GM19099 (cell line): ENCODE data around the gene SYCE3.
A peak's percentile ranks its signal among the peaks of the same experiment; 100 is the strongest.

Source experiments
- POLR2A ChIP-seq: IDR thresholded peaks from 3 replicates; pipeline ENCODE4 v1.6.1; 2011; ENCODE audit warnings: low read depth; ENCODE audit not compliant: insufficient read length; ENCODE audit errors: extremely low read depth

The SYCE3 gene

GRCh38 chr22:50526108-50526833 is 36.4 kb downstream of the SYCE3 start:
- TF ChIP-seq POLR2A = peak; percentile 70

GRCh38 chr22:50525858-50526107 is 36.9 kb downstream of the SYCE3 start:
- TF ChIP-seq POLR2A = no peak

- TF ChIP-seq POLR2A = peak; percentile 87
Measured at GRCh38 chr22:50525104-50525857, 37.4 kb downstream of the SYCE3 start, which contains the start of gene SCO2. SCO2 (minus strand) TSS chr22:50525598; CDS start chr22:50524411, 1,187 bp downstream.

DNA sequence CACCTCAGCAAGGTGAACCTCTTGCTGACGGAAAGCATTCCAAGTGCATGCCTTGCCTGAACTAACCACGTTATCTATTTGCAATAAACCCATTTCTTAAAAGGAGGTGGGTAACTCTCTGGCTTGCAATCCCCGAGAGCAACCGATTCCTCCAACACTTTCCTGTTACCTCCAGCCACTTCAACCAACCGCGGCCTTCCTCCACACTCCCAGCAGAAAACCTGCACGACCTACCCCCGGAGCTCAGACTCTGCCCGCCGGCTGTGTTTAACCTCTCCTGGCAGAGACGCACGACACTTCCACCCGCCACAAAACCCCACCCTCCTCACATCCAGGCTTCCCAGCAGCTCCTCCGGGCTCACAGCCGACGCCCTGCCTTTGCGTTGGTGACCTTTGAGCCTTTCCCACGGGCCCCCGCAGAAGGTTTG is 38.0 kb downstream of the SYCE3 start:
- no peak for TF ChIP-seq POLR2A

- no peak for TF ChIP-seq POLR2A
Measured at GRCh38 chr22:50523806-50524675, 38.7 kb downstream of the SYCE3 start.

- TF ChIP-seq POLR2A = no peak
Measured at GRCh38 chr22:50523458-50523805, 39.3 kb downstream of the SYCE3 start.

- no peak for TF ChIP-seq POLR2A
Measured at GRCh38 chr22:50522806-50523438, 39.8 kb downstream of the SYCE3 start.

- no peak for TF ChIP-seq POLR2A
Measured at GRCh38 chr22:50522208-50522805, 40.4 kb downstream of the SYCE3 start.

- TF ChIP-seq POLR2A = no peak
Measured at GRCh38 chr22:50521710-50522109, 41.0 kb downstream of the SYCE3 start.

DNA sequence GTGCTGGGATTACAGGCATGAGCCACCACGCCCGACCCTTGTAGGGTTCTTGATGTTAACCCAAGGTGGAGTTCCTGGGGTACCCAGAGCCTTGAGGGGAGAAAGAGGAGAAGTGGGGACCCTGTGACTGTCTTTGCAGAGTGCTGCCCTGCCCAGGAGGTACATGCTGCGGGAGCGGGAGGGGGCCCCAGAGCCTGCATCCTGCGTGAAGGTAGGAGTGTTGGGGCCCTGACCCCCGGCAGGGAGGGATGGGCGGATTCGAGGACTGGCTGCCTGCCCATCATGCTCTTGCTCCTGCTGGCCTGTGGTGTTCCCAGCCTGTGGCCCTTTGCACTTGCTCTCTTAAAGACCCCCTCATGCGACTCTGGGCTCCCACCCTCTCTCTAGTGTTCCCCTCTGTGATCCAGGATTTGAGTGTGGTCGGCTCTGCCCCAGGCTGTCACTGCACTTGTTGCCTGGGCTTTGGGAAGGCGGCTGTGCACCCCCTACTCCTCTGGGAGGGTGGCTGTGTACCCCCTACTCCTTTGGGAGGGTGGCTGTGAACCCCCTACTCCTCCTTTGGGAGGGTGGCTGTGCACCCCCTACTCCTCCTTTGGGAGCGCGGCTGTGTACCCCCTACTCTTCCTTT is 41.8 kb downstream of the SYCE3 start:
- TF ChIP-seq POLR2A = no peak

DNA sequence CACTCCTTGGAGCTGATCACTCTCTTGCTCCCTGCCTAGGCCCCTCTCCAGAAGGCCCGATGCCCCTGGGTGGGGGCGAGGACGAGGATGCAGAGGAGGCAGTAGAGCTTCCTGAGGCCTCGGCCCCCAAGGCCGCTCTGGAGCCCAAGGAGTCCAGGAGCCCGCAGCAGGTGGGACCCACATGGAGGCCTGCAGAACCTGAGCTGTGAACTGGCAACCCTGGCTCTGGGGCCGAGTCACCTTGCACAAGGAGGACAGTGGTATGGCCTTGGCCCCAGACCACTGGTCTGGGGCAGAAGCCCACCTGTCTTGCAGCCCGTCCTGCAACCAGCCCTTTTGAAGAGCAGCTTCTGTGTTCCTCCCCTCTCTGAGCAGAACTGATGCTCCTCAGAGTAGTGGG is 43.6 kb downstream of the SYCE3 start:
- TF ChIP-seq POLR2A = no peak

DNA sequence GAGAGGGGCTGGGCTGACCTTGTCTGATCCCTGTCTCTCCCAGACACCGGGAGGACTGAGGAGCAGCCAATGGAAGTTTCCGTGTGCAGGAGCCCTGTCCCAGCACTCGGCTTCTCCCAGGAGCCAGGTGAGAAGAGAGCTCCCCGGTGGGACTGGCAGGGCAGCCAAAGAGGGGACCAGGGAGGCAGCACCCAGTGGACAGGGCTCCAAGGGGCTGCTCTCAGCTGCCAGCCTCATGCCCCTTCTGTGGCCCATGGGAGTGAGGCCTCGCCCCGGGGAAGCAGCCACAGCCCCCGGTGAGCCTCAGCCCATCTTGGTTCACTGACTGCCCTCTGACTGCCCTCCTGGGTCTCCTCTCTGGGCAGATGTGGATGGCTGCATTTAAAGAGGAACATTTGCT is 44.1 kb downstream of the SYCE3 start:
- TF ChIP-seq POLR2A = no peak

DNA sequence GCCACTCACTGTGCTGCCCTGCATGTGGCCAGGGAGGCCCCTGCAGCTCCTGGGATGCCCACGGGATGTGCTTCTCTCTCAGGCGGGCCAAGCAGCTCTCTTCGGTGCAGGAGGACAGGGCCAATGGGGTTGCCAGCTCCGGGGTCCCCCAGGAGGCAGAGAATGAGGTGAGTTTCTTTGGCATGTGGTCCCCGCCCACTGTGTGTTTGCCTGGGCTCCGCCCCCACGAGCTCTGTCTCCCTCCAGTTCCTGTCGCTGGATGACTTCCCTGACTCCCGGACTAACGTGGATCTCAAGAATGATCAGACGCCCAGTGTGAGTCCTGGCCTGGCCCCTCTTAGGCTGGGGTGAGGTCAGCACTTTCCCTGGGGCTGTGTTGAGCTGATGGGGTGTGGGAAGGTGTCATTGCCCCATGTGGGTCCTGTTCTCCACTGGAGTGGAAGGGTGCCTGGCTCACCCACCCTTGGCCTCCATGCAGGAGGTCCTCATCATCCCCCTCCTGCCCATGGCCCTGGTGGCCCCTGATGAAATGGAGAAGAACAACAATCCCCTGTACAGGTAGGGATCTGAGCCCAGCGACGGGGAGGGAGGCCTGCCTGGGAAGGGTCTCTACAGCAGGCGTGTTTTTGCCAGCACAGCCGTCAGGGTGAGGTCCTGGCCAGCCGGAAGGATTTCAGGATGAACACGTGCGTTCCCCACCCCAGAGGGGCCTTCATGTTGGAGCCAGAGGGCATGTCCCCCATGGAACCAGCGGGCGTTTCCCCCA is 45.0 kb downstream of the SYCE3 start:
- TF ChIP-seq POLR2A = no peak

DNA sequence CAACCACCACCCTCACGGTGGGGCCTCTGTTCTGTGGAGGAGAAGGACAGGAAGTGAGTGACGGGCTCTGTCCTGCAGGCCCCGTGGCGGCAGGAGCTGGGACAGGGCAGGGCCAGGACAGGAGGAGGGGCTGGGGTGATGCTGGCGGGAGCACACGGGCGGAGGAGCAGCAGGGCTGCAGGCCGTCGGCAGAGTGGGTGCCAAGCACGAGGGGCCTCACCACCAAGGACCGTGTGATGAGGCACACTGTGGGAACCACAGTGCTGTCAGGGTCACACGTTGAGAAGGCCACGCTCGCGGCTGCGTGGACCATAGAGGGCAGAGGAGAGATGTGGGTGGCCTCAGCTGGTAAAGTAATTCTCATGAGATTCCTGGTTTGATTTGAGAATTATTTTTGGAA is 45.8 kb downstream of the SYCE3 start:
- no peak for TF ChIP-seq POLR2A
